GM21529 (cell line): ENCODE results near the gene RASL11B.

ENCODE experiments used
- ATAC-seq: cut with Tn5 transposase; IDR thresholded peaks from one replicate; pipeline ENCODE4 v1.9.1; 2021; ENCODE audit not compliant: unreplicated experiment

Gene RASL11B

DNA sequence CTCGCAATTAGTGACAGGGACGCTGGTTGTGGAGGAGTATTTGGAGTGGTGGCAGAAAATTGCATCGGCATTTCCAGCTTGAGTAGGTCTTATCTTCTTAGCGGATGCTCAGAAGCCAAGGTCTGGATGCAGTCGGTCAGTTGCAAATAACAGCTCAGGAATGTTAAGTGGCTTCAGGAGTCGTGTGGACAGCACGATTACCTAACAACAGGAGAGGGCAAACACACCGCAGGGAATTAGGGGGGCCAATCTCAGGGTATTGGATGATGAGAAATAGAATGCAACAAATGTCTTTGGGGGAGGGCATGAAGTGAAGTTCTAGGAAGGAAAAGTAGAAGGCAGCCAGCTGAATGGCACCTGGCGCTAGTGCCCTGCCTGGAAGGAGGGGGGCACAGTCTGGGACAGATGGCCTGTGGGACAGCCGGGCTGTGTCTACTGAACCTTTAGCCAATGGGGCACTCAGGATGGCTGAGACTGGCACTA, 11.8 kb downstream of the RASL11B start:
- no peak for ATAC-seq

DNA sequence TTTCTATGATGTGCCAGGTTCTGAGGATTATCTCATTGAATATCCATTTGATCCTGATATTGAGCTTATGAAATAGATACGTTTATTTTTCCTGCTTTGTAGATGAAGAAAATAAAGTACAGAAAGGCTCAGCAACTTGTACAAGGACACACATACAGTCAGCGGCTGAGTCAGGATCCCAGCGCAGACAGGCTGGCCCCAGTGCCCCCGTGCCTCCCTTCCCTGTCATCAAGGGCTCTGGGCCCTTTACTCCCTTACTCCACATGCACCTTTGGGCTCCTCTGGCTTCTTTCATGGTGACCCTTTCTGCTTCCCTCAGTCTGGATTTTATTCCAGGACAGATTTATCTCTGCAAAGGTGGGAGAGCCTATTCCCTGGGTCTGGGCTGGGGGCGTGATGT, 12.8 kb downstream of the RASL11B start:
- ATAC-seq: no peak

DNA sequence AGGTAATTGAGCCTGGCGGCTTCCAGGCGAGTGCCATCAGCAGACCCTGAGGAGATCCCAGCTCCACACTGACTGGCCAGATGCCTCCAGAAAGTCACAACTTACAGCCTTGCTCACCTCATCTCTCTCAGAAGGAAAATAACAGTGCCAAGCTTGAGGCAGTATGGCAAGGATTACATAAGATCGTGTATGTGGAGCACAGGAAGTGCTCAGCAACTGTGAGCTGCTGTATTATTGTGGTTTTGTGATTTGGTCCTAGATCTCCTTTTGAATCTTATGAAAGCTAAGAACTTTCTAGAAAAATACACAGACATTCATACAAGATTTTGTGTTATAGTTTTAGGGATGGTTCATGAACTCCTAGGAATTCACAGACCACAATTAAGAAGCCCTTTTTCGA, 14.0 kb downstream of the RASL11B start:
- no peak for ATAC-seq

DNA sequence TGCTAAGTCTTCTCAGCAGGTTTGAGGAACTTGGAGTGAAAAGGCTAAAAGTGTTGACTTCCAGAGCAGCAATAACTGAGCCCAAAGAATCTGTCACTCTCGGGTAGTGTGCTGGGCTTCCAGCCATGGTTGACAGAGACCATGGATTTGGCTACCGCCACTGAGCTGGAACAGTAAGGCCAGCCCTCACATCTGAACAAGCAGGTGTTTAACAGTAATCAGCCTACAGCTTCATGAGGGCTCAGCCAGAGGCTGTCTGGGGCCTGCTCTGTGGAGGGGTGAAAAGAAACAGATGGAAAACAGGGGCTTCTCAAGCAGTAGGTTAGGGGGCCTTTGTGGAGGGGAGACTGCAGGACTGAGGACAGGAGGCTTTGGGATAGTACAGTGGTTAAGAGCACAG, 14.9 kb downstream of the RASL11B start:
- ATAC-seq: no peak

DNA sequence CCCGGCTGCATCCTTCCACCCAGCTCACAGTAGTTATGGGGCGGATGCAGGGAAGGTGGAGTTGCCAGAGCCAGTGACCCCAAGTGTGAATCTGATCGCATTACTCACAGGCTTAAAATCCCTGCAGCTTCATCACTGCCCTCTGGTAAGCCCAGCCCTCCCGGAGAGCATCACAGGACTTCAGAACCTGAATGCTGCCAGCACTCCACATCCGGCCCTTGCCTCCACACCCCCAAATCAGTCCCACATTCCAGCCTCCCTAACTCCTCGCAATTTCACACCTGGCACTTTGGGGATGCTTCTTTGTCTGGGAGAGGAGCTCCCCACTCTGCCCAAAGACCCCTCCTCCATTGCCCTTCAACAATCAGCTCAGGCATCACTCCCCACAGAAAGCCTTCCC, 15.6 kb downstream of the RASL11B start:
- no peak for ATAC-seq

DNA sequence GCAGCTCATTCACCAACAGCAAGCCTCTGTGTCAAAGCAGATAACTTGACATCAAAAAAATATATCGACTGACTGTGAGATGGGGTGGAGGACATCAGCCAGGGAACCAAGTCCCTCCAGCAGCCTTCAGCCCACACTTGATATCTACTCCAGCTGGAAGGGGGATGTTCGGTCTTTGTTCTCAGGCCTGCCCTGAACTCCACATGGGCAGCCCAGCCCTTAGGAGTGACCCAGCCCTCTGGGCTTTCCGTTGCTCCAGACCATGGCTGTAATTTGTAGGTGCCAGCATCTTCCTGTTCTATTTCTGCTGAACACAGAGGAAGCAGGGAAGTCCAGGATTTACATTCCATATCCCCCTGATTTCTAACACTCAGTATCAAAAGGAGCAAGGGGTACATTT, 17.4 kb downstream of the RASL11B start:
- ATAC-seq: no peak

DNA sequence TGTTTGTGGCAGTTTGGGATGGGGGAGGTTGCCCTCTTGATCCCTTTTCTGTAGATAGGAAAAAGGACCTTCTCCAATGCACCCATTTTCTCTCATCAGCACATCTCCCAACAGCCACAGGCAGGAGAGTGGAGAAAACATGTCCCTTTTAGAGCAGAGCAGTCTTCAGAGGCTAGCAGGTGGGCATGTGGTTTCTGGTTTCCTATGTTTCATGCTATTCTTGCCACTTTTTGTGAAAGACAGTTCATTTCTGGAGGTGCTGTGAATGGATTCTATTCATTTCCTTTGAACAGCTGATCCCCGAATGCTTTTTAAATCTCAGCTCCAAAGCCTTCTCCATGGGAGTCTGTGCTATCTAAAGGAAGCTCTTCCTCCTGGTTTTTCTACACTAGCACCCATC, 18.9 kb downstream of the RASL11B start:
- ATAC-seq: no peak

DNA sequence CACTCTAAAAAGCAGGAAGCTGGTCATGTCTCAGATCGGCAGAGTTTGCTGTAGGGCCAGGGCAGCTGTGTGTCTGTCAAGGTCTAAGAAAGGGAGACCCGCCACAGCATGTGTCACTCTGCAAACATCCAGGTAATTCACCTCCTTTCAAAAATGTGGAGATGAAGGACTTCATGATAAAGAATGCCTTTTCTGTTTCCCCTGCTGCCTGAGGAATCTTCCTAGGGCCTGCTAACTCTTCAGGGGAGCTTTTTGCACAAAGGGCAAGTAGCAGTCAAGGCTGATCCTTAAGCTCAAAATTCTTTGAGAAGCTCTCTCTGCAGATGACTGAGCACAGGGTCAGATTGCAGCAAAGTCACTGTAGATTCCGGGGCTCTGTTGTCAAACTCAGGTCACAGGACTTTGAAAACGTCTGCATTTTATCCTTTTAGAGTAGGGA, 21.1 kb downstream of the RASL11B start:
- ATAC-seq: no peak

DNA sequence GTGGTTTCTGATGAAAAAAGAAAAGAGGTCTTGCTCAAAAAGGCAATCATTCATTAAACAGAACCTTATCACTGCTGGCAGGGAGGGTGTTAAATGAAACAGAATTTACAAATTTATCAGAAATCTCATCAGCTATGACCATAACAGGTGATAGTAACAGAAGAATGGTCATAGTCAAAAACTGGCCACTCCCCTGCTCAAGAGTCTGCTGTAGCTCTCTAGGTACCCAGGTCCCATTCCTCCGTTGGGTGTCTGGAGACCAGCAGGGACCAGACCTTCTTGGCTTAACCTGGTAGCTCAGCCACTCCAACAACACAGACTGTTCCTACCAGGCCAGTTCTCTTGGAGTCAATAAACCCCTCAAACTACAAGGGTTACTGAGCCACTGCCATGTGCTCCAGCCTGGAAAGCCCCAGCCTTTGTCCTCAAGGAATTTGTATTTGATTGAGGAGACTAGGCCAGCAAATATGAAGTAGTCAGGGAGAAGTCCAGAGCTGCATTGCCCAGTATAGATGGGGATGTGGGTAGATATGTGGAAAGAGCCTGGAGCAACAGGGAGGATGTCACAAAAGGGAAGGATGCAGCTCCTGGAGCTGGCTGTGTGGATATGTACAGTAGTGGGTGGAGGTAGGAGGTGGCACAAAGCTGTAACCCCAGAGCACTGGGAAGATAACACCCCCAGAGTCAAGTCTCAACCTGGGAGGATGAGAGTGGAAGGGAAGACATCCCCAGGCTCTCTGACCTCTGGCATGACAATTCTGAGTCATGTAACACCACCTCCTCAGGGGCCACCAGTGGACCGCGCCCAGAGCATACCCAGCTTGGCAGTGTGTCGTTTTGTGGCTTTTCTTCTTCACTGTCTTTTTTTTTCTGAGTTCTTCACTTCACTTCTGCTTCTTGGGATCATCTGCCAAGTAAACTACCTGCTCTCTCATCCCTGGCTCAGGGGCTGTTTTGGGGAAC, 21.9 kb downstream of the RASL11B start:
- ATAC-seq: no peak

DNA sequence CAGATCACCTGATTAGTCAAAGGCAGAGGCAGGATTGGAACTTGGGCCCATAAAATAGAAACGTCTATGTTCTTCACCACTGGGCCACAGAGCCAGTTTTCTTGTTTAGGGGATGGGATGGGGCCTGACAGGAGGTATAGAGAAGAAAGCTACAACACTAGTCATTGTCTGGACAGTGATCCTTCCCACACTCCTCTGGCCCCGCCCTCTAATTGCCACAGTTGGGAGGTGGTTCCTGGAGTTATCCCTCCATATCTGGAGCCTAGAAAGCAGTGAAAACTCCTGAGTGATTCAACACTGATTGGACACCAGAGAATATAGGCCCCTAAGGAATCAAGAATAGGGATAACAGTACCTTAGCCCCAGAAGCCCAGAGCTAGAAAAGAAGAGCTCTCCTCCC, 22.9 kb downstream of the RASL11B start:
- ATAC-seq: no peak

DNA sequence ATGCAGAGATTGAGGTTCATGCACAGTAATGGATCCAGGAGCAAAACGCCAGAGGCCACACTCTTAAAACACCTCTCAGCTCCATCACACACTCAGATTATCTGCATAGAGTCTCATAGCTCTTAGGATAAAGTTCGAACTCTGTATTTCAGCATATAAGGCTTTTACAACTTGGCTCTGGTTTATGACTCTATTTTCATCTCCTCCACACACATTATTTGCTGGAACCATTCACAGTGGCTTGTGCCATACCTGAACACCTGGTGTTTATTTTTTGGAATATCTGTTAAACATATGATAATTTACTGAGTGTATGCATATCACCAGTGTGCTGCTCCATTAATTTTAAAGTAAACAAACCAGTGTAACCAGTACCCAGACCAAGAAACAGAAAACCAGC, 27.2 kb downstream of the RASL11B start:
- no peak for ATAC-seq

DNA sequence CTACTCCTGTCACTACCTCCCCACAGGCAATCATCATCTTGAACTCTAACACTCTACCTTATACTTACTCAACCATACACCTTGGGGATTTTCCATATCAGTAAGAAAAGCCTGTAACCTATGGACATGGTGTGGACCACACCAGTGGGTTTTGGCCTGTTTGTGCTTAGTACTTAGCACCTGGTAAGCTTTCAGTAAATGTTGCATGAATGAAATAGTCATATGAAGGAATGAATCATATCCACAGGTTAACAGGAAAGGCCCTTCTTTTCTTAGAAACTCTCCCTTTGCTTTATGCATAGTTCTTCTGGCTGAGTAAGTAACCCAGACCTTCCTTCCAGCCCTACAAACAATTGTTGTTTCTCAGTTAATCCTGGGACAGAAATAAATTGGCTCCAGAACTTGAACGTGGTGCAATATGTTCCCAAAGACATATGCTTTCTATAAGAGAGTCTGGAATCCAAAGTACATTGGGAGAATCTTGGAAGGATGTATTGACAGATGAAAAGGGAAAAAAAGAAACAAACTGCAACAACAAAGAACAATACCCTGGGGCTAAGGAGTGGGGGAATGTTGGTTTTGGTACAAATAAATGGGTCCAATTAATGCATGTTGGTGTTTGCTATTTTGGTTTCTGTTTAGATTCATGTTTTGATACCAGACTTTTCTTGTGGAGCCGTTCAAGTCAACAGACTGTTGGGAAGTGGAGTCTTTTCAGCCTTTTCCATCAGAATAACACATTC, 27.8 kb downstream of the RASL11B start:
- ATAC-seq: no peak

DNA sequence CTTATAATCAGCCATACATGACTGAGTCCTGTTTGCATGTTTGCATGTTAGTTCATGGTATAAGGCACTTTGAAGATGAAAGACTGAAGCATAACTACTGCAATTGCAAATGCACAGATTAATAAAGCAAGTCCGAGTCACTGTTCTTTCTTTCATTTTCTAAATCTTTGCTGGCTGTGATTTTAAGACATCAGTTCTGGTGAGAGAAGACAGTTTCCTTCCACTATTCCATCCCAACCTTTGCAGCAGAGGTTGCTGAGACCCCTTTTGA, 28.3 kb downstream of the RASL11B start:
- no peak for ATAC-seq

DNA sequence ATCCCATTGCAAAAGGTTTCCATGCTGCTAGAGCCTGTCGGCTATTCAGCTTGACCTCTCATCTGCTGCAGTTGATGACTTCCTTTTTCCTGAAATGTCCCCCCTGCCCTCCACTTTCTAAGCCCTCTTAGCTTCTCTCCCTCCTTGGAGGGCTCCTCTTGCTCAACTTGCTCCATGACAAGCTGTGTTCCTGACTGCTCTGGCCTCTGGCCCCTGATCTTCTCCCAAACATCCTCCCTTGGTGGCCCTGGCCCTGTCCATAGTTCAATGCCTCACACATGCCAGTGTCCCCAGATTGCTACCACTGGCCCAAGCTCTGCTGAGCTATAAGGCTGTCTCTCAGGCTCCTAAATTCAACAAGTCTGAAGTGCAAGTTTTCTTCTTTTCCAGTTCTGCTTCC, 29.6 kb downstream of the RASL11B start:
- ATAC-seq: no peak

DNA sequence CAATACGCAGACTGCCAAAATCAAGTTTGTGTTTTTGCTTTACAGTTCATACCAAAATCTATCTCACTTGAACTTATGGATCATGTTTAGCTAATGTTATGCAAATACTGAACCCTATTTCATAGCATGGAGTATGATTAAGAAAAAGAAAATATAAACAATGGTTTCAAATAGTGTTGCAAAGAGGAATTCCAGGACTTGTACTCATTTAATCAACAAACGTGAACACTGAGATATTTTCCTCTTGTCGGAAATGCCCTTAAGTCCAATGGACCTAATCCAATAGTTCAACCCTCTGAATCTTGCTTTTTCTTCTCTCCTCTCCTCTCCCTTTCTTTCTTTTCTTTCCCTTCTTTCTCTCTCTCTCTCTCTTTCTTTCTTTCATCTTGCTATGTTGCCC, 30.8 kb downstream of the RASL11B start:
- no peak for ATAC-seq

DNA sequence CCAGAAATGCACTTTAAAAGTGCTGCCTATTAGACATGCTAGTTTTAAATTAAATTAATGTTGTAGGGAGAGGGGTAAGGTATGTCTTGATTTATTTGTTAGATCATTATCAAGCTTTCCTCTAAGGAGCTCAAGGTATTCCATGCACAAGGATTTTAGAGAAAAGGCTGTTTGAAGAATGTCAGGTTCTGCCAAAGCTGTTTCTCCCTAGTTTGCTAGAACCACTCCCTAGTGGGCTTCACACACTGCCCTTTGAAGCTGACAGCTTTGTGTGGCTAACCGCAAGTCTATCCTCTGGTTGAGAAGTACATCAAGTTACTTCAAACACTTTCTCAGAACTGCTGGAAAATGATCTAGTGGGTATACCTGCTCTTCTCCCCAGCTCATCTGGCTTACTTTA, 32.3 kb downstream of the RASL11B start:
- no peak for ATAC-seq

DNA sequence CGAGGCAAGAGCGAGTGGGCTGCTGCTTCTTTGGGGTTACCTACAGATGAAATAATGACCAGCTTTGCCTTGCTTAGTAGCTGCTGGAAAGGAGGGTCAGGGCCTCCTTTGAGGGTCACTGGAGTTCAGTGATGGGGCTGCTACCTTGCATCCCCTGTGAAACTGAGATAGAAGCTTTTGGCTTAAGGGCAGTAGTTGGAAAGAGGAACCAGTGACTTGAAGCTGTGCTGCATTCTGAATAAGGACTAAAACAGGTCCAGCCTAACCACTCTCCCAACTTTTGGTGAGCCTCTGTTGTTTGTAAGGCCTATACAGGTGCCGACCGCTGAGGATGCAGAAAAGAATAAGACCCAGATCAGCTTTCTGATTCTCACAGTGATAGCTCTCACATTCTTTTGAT, 41.2 kb downstream of the RASL11B start:
- no peak for ATAC-seq

DNA sequence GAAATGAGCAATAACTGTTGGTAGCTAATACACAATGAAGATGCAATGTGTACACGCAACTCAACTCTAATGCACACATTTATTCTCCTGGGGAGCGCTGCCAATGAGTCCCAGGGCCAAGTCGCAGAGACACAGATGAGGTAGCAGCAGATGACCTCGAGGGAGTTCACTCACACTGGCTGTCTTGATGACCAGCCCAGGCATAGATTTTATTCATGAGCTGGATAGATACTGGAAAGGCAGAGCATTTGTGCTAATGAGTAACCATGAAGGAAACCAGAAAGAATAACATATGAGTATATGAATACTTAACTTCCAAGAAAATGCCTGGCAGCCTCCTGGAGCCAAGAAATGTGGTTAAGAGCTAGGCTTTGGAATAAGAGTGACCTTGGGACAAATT, 42.3 kb downstream of the RASL11B start:
- ATAC-seq: no peak

DNA sequence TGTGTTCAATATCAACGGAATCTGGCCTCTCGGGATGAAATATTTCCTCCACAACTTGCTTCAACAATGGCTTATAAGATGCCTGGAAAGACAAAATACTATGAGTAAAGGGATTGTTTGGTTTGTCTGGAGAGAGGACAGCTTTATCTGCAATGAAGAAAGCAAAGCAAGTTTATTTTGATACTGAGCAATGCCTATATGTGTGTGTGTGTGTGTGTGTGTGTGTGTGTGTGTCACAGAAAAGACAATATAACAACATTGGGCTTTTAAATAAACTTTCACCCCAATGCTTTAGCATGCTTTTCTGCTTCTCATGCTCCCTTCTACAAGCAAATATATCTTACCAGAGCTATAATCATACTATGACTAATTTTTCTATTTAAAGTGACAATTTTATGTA, 45.4 kb downstream of the RASL11B start:
- ATAC-seq: no peak

DNA sequence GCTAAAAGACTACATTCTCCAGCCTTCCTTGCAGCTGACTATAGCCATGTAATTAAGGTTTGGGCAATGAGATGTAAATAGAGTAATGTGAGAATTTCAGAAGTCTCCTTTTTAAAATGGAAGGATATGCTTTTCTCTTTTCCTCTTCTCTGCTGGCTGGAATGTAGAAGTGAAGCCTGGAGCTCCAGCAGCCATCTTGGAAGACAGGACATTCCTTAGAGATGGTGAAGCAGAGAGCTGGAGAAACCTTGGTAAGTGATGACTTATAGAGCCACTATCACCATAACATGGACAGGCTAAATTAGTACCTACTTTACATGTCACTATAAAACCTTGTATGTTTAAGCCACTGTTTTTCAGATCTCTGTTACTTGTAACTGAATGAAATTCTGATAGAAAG, 48.0 kb downstream of the RASL11B start:
- ATAC-seq: no peak

DNA sequence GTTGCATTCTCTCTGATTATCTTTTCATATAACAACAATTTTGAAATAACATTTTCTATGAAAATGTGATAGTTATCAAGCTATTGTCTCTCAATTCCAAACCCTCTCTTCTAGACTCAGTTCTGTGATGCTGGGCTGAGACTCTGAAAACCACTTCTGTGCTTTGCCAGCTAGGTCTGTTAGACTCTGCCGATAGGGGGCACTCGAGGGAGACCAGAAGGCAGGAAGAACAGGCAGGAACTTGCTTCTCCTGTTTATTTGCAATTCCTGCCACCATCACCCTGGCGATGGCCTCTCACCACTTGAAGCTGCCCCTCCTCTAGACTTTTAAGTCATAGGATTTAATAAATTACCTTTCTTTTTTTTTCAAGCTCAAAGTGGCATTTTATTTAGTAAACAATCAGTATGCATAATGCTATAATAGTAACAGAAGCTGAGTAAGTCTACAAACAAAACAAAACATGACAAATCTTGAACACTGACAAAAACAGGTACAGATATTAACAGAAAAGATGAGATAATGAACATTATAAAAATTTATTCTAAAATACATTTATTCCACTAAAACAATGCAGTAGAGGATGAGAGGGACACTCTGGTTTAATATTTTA, 49.7 kb downstream of the RASL11B start:
- ATAC-seq: peak; percentile 89

DNA sequence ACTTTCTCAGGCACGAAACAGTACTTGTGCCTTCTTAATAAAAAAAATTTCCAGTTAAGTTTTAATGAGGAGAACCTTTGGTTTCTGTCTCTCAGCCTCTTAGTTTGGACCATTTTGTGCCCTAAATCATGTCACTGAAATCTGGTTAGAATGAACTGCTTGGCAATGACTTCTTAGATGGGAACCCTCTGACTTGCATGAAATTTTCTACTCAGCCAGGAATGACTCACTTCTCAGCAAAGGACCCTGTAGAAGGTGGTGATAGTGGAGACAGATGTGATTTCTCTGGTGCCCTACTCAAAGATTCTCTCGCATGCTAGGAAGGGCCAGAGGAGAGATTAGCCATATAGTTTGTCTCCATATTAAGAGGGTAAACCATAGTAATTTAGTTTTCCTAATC, 50.5 kb downstream of the RASL11B start:
- no peak for ATAC-seq
